Measurements from ENCODE around the gene SHANK2.

DNA sequence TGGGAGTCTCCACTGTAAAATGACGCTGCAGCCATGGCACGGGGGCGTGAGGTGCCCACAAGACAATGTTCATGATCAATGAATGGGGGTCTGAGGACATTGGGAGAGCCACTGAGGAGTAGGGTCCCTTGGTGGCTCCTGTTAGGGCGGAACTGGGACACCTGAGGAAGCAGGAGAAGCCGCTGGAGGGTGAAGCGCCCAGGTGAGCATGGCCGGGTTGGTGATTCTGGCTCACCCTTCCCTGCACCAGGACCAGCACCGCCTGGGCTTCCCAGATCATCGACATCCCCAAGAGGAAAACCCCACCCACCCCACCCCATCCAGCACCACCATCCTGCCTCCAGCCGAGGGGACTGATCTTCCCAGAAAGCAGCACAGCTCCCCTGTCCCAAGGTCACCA lies 30.6 kb downstream of the SHANK2 start:
- TF ChIP-seq, protein P1, sequence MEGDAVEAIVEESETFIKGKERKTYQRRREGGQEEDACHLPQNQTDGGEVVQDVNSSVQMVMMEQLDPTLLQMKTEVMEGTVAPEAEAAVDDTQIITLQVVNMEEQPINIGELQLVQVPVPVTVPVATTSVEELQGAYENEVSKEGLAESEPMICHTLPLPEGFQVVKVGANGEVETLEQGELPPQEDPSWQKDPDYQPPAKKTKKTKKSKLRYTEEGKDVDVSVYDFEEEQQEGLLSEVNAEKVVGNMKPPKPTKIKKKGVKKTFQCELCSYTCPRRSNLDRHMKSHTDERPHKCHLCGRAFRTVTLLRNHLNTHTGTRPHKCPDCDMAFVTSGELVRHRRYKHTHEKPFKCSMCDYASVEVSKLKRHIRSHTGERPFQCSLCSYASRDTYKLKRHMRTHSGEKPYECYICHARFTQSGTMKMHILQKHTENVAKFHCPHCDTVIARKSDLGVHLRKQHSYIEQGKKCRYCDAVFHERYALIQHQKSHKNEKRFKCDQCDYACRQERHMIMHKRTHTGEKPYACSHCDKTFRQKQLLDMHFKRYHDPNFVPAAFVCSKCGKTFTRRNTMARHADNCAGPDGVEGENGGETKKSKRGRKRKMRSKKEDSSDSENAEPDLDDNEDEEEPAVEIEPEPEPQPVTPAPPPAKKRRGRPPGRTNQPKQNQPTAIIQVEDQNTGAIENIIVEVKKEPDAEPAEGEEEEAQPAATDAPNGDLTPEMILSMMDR (conservative IDR thresholded peaks at IDR 0.05; ENCODE audit: low read length): no peak
- no peak for TF ChIP-seq EZH2phosphoT487 (IDR thresholded peaks at IDR 0.05; ENCODE audit: borderline replicate concordance, low read depth, low read length)

All from OCI-LY7 (cell line).